Skeletal muscle tissue (tissue), 4 donors: Measurements from ENCODE around the gene CORO2A. TPM values are rescaled to one million over a fixed set of nuclear protein-coding genes. Genes with fewer than 3 reads are reported as not detected.

Source experiments
- H3K27ac ChIP-seq: one replicate; pipeline ENCODE4 v1.7.0; 2013; ENCODE audit warnings: mild to moderate bottlenecking, low read depth, low read length, inconsistent platforms
- H3K27me3 ChIP-seq, 3 donors: one replicate each; pipeline ENCODE4 v1.7.0; 2013; ENCODE audit warnings: low read length in 3 of 3; ENCODE audit not compliant: control insufficient read depth in 3 of 3, insufficient read depth in 3 of 3
- H3K36me3 ChIP-seq, 3 donors: one replicate each; pipeline ENCODE4 v1.7.0; 2013; ENCODE audit warnings: low read length in 3 of 3; ENCODE audit not compliant: control insufficient read depth in 3 of 3, insufficient read depth in 3 of 3
- H3K4me1 ChIP-seq, 3 donors: one replicate each; pipeline ENCODE4 v1.7.0; 2013; ENCODE audit warnings: low read length in 3 of 3, mild to moderate bottlenecking in 3 of 3; ENCODE audit not compliant: control insufficient read depth in 3 of 3, insufficient read depth in 3 of 3
- H3K4me3 ChIP-seq, 3 donors: one replicate each; pipeline ENCODE4 v1.7.0; 2013; ENCODE audit warnings: low read length in 3 of 3
- H3K9ac ChIP-seq, 3 donors: one replicate each; pipeline ENCODE4 v1.7.0; 2013; ENCODE audit warnings: low read length in 3 of 3, mild to moderate bottlenecking in 3 of 3, moderate library complexity in 2 of 3, low read depth in 1 of 3
- H3K9me3 ChIP-seq, 3 donors: one replicate each; pipeline ENCODE4 v1.7.0; 2013; ENCODE audit warnings: low read length in 3 of 3; ENCODE audit not compliant: control insufficient read depth in 3 of 3
- total RNA-seq: library from RNA; depleted of rRNA; stranded (reverse); fragments of >200 nt; gene quantifications from one replicate; pipeline ENCODE4 v1.2.3, GENCODE V29; 2014
- donor health status: Osteomylitis.

Gene CORO2A
- total RNA-seq, 1 donor from 2014 or later: under 0.01 TPM

GRCh38 chr9:98219794-98220370 is 27.4 kb upstream of the CORO2A start:
- peaks cover 2 to 4% (median 2%) of the 10 kb centered on the region in 3 donors for H3K4me1 ChIP-seq

DNA sequence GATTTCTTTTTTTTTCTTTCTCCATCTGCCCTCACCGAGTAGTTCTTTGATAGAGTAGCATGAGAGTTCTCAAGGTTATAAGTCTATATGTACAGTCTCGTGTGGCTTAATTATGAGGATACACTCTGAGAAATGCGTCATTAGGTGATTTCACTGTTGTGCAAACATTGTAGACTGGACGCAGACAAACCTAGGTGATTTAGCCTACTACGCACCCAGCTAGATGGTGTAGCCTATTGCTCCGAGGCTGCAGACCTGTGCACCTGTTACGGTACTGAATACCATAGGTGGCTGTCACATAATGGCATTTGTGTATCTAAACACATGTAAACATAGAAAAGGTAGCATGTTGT is 26.9 kb upstream of the CORO2A start:
- peaks cover 2 to 4% (median 2%) of the 10 kb centered on the region in 3 donors for H3K4me1 ChIP-seq
- no peaks in the 10 kb centered on the region for H3K27me3 ChIP-seq
- peaks cover 7 to 13% (median 12%) of the 10 kb centered on the region in 3 donors for H3K36me3 ChIP-seq
- H3K9me3 ChIP-seq: no peaks in the 10 kb centered on the region
- no peak overlapping the region for H3K27ac ChIP-seq
- no peak overlapping the region for H3K4me3 ChIP-seq
- H3K9ac ChIP-seq: no peak overlapping the region

More at GRCh38 chr9:98219794-98220370, 27.4 kb upstream of the CORO2A start:
- Histone ChIP-seq H3K9me3 (no peaks in the 10 kb centered on the region), H3K27ac (no peak overlapping the region), H3K27me3 (no peaks in the 10 kb centered on the region), H3K36me3 (peaks cover 7 to 13% (median 12%) of the 10 kb centered on the region in 3 donors), H3K4me3 (no peak overlapping the region), H3K9ac (no peak overlapping the region)

- Histone ChIP-seq H3K4me3 (no peak overlapping the region), H3K27ac (no peak overlapping the region), H3K4me1 (peaks cover 2 to 4% (median 2%) of the 10 kb centered on the region in 3 donors), H3K9me3 (no peaks in the 10 kb centered on the region), H3K36me3 (peaks cover 10 to 15% (median 13%) of the 10 kb centered on the region in 3 donors), H3K9ac (no peak overlapping the region), H3K27me3 (no peaks in the 10 kb centered on the region)
Observed at GRCh38 chr9:98218562-98219363, 26.3 kb upstream of the CORO2A start.

DNA sequence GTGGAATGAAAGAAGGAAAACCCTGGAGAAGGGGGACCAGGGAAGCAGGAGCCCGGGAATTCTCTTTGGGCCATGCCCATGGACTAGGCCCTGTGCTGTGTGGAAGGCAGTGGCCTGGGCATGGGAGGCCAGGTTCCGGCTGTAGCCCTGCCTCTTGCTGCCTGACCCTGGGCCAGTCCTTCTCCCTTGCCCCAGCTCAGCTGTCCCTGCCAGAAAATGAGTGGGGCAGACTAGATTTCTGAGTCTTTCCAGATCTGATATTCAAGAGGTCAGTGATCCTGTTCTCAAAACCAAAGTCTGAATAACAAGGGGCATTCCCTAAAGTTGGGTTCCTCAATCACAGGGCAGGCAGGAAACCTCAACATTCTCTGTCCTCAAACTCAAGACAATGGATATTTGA is 24.8 kb upstream of the CORO2A start:
- Histone ChIP-seq H3K36me3 (peaks cover 11 to 19% (median 13%) of the 10 kb centered on the region in 3 donors), H3K9me3 (no peaks in the 10 kb centered on the region), H3K4me1 (no peaks in the 10 kb centered on the region), H3K4me3 (no peak overlapping the region), H3K27me3 (no peaks in the 10 kb centered on the region), H3K27ac (no peak overlapping the region), H3K9ac (no peak overlapping the region)

GRCh38 chr9:98216391-98216790 is 24.0 kb upstream of the CORO2A start:
- Histone ChIP-seq H3K36me3 (peaks cover 11 to 19% (median 13%) of the 10 kb centered on the region in 3 donors), H3K4me1 (no peaks in the 10 kb centered on the region), H3K27ac (no peak overlapping the region), H3K4me3 (no peak overlapping the region), H3K27me3 (no peaks in the 10 kb centered on the region), H3K9ac (no peak overlapping the region), H3K9me3 (no peaks in the 10 kb centered on the region)

DNA sequence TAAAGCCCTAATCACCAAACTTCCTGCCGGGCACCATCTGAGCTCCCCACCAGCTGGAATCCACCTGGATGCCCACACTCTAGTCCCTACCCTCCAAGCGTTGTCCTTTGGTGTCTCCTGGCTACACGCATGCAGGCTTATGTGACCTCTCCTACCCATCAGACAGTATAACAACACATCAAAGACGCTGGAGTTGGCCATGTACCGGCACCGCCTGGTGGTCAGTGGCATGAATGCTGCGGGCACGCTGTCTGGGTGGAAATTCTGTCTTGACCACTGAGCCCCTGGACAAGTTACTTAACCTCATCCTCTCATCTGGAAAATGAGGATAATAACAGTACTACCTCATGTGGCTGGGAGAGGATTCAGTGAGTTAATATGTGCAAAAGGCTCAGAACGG is 23.4 kb upstream of the CORO2A start:
- Histone ChIP-seq H3K9me3 (no peaks in the 10 kb centered on the region), H3K27me3 (no peaks in the 10 kb centered on the region), H3K27ac (no peak overlapping the region), H3K9ac (no peak overlapping the region), H3K4me3 (no peak overlapping the region), H3K36me3 (peaks cover 11 to 19% (median 11%) of the 10 kb centered on the region in 3 donors), H3K4me1 (no peaks in the 10 kb centered on the region)

- no peak overlapping the region for H3K27ac ChIP-seq
- no peak overlapping the region for H3K4me3 ChIP-seq
- peaks cover 9 to 18% (median 11%) of the 10 kb centered on the region in 3 donors for H3K36me3 ChIP-seq
- H3K9me3 ChIP-seq: no peaks in the 10 kb centered on the region
- H3K27me3 ChIP-seq: no peaks in the 10 kb centered on the region
- H3K4me1 ChIP-seq: no peaks in the 10 kb centered on the region
- H3K9ac ChIP-seq: no peak overlapping the region
Observed at GRCh38 chr9:98215271-98215670, 22.8 kb upstream of the CORO2A start.

DNA sequence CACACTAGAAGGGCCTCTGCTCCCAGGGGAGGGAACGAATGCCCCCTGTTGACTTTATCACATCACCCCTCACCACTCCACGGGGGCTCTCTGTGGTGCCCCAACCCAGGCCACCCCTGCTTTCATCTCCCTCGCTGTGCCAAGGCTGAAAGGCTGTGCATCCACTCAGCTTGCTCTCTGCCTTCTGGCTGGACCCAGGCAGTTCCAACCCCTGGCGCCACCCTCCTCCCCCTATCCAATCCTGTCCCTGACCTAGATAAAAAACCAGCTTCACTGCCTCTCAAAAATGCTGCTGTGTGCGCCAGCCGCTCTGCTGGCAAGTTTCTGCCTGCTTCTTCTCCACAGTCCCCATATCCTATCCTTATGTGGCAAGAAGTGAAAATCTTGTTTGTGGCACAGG is 22.4 kb upstream of the CORO2A start:
- peaks cover 5 to 14% (median 8%) of the 10 kb centered on the region in 3 donors for H3K36me3 ChIP-seq
- H3K9ac ChIP-seq: no peak overlapping the region
- H3K4me1 ChIP-seq: no peaks in the 10 kb centered on the region
- no peak overlapping the region for H3K27ac ChIP-seq
- H3K4me3 ChIP-seq: no peak overlapping the region
- H3K27me3 ChIP-seq: no peaks in the 10 kb centered on the region
- H3K9me3 ChIP-seq: no peaks in the 10 kb centered on the region

- no peak overlapping the region for H3K4me3 ChIP-seq
- no peaks in the 10 kb centered on the region for H3K27me3 ChIP-seq
- H3K9ac ChIP-seq: no peak overlapping the region
- no peaks in the 10 kb centered on the region for H3K9me3 ChIP-seq
- no peaks in the 10 kb centered on the region for H3K4me1 ChIP-seq
- peaks cover 0 to 6% (median 4%) of the 10 kb centered on the region in 3 donors for H3K36me3 ChIP-seq
- no peak overlapping the region for H3K27ac ChIP-seq
Observed at GRCh38 chr9:98211260-98211659, 18.8 kb upstream of the CORO2A start.

- Histone ChIP-seq H3K9ac (no peak overlapping the region), H3K4me1 (no peaks in the 10 kb centered on the region), H3K4me3 (no peak overlapping the region), H3K27ac (no peak overlapping the region), H3K27me3 (no peaks in the 10 kb centered on the region), H3K9me3 (no peaks in the 10 kb centered on the region), H3K36me3 (peaks cover 0 to 6% (median 4%) of the 10 kb centered on the region in 3 donors)
Observed at GRCh38 chr9:98210435-98210834, 18.0 kb upstream of the CORO2A start.
